GM18873 (cell line): ENCODE results near the gene UBAC2.
"Not testable (repeated sequence)": the region's sequence is repeated elsewhere in the genome, so short reads cannot be mapped to it uniquely, and the experiment has no call there.

Experiments used
- ATAC-seq: cut with Tn5 transposase; IDR thresholded peaks from one replicate; pipeline ENCODE4 v1.9.1; 2021; ENCODE audit warnings: mild to moderate bottlenecking, moderate library complexity, moderate number of reproducible peaks; ENCODE audit not compliant: unreplicated experiment, low FRiP score

The UBAC2 gene

GRCh38 chr13:99182439-99182838 lies 18.2 kb upstream of the UBAC2 start:
- no peak for ATAC-seq

- no peak for ATAC-seq
Measured at GRCh38 chr13:99185606-99186005, 15.0 kb upstream of the UBAC2 start.

GRCh38 chr13:99190147-99190985 lies 10.3 kb upstream of the UBAC2 start:
- ATAC-seq, result no peak

DNA sequence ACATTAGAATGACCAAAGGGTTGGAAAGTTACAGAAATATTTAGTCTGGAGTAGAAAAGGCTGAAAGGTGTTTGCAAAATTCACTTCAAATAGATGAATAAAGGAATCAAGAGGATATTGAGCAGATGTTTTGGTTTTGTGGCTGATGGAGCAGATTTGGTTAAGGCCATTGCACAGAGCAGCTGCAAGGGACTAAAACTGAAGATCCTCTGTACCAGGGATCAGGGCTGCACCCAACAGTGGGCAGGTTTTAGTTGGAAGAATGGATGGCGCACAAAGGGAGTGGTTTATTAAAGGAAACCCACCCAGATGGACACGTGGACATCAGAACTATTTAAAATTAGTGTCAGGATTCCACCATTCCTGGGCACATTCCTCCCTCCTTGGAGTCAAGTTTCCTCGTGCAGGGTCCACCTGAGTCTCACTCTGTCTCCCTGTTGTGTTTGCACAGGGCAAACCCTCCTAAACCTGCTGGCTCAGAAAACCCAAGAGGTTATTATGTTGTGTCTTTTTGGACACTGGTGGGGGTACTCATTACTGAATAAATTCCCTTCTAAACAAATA lies 9.2 kb upstream of the UBAC2 start:
- no peak for ATAC-seq

GRCh38 chr13:99191900-99192399 lies 8.7 kb upstream of the UBAC2 start:
- no peak for ATAC-seq

DNA sequence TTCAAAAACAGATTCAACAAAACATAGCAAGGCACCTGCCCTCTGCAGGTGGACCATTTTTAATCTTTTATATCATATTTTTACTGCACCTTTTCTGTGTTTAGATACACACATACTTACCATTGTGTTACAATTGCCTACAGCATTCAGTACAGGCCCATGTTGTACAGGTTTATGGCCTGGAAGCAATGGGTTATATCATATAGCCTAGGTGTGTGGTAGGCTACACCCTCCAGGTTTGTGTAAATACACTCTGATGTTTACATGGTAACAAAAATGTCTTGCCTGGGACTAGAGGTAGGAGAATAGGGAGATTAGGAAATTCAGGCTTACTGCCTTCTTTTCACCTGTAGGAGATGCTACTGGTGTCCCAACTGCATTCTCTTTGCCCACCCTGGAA lies 8.2 kb upstream of the UBAC2 start:
- no peak for ATAC-seq

DNA sequence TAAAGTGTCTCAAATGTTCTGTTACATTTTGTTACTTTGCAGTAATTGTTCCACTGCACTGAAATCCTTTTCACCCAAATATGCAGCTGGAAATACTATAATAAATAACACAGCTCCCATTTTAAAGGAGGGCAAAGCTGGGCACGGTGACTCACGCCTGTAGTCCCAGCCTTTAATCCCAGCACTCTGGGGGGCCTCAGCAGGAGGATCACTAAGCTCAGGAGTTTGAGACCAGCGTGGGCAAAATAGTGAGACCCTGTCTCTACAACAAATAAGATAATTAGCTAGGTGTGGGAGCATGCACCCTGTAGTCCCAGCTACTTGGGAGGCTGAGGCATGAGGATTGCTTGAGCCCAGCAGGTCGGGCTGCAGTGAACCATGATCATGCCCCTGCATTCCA lies 7.5 kb upstream of the UBAC2 start:
- ATAC-seq, result no peak

GRCh38 chr13:99196466-99197116 lies 4.1 kb upstream of the UBAC2 start:
- ATAC-seq, result no peak

DNA sequence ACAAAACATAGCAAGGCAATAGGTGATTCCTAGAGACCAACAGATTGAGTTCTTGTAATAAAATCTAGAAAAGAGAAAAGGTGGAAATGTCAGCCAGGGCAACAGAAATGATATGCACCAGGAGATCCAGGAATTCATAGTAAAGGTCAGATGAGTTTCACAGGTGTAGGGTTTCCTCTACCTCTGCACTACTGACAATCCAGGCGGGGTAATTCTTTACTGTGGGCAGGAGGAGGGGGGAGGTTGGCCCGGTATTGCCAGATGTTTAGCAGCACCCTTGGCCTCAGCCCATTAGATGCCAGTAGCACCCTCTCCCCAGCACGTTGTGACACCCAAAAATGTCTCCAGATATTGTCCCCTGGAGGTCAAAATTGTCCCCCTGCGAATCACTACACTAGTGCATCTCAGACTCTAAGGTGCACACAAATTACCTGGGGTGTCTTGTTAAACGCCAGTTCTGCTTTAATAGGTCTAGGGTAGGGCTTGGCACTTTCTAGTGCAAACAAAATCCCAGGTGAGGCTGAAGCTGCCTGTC lies 3.5 kb upstream of the UBAC2 start:
- no peak for ATAC-seq

- ATAC-seq, result no peak
Measured at GRCh38 chr13:99199541-99200431, 868 bp upstream of the UBAC2 start.

DNA sequence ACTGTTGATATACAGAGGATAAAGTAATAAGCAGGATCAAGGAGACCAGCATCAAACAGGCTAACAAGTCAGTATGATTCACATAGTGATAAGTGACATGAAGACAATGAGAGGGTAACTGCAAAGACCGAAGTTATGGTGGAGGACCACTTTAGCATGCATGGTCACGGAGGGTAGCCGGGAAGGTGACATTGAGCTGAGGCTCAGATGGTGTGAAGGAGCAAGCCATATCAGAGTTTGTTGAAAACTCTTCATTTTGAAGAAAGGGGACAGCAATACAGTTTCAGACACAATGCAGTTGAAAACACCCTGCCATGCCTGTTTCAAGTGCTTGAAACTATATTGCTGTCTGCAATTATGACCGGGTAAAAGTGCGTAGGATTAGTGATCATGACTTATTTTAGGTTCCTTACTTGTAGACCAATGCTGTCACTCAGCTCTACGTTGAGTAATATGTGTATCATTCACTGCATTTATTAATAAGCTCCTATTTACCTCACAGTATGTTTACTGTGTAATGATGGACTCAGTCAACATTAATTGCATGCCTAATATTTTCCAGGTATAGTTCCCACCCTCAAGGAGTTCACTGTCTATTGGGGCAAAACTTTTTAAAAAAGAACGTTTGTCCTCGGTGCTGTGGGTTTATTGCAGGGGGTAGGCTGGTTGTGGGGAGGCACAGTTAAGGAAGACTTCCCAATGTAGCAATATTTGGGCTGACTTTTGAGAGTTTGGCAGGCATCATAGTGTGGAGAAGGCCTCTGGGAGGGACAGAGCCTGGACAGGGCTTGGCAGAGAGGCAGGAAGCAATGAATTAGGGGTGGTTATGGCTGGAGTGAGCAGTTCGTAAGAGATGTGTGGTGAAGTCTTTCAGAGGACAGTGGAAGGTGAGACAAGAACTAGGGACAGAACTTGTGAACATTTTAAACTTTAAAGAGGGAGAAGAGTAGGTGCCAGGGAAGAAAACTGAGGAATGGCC lies 3.2 kb downstream of the UBAC2 start:
- ATAC-seq, result no peak

GRCh38 chr13:99205621-99206220 lies 5.1 kb downstream of the UBAC2 start:
- no peak for ATAC-seq

GRCh38 chr13:99206226-99206625 lies 5.6 kb downstream of the UBAC2 start:
- ATAC-seq, result no peak

DNA sequence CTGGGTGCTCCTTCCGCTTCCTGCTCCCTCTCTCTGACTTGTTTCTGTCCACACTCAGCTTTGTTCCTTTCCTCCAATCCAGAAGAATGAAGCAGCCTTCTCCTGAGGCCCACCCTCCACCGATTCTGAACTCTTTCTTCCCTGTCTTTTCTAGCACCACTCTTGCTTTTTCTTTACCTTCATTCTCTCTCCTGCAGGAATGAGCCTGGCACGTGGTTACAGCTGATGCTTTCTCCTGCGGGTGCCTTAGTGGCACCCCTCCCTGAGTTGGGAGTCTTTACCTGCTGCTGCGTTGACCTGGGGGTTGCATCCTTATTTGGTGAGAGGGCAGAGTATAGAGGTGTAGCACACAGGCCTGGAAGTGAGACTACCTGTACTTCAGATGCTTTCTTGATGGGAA lies 6.2 kb downstream of the UBAC2 start:
- no peak for ATAC-seq

- ATAC-seq, result no peak
Measured at GRCh38 chr13:99207511-99207910, 6.9 kb downstream of the UBAC2 start.

DNA sequence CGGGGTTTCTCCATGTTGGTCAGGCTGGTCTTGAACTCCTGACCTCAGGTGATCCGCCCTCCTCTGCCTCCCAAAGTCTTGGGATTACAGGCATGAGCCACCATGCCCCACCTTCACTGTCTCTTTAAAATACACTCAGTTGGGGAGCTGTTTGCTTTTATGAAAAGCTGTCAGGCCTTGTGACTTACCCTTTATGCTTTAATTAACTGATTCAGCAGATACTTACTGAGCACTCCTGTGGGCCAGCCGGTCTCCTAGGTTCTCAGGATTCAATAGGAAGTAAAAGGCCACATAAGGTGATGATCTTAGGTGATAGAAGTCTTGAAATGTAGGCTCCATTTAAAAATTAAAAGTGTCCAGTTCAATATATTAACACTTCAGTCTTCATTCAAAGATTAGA lies 7.5 kb downstream of the UBAC2 start:
- ATAC-seq, result no peak

DNA sequence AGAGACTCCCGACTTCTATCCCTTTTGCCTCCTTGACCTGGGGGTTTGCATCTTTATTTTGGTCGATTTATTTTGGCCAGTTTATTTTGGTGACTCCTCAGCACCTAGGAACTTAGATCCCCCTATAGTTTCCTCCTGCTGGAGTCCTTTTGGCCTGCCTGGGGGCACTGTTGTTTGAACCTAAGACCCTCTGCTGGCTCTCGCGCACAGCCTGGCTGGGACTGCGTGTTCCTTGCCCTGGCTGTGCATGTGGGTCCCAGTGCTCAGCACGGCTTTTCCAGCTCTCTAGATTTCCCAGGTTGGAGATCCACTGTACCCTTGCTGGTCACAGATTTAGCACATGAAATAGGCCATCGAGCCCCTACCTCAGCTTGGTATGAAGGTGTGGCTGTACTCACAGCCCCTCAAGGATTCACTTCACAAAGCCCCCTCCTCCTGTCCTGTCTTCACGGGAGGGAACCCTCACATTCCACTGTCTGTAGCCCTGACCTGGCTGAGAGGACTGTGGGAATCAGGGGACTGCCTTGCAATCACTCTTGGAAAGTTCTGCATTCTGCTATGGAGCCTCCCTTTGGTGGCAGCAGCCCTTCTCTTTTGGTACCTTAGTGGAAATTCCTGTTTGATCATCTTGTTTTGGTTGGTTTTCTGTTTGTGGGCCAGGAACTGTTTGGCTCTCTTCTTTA lies 8.3 kb downstream of the UBAC2 start:
- no peak for ATAC-seq

DNA sequence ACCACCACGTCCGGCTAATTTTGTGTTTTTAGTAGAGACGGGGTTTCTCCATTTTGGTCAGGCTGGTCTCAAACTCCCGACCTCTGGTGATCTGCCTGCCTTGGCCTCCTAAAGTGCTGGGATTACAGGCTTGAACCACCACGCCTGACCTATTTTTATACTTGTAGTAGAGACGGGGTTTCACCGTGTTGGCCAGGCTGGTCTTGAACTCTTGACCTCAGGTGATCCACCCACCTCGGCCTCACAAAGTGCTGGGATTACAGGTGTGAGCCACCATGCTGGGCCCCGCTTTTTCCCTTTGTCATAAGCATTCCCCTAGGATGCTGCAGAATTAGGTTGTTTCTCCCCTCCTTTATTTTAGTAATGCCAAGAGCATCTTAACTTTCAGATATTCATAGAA lies 10.0 kb downstream of the UBAC2 start:
- not testable (repeated sequence) for ATAC-seq
